BE2C (cell line): ENCODE results near the gene DUSP10.

Source experiments
- DNase-seq: peaks from one replicate; pipeline ENCODE4 v3.0.0-alpha.2; 2020
- H3K27me3 ChIP-seq: fragments of 250-450 bp; sonication (Bioruptor Pico); 2 replicates; pipeline ENCODE4 v1.5.1; 2020; ENCODE audit warnings: mild to moderate bottlenecking
- H3K36me3 ChIP-seq: fragments of 250-450 bp; sonication (Bioruptor Pico); 2 replicates; pipeline ENCODE4 v1.5.1; 2020; ENCODE audit warnings: mild to moderate bottlenecking
- H3K4me1 ChIP-seq: fragments of 250-450 bp; sonication (Bioruptor Pico); 2 replicates; pipeline ENCODE4 v1.5.1; 2020
- H3K4me3 ChIP-seq: 2 replicates; pipeline ENCODE4 v1.5.1; 2011; ENCODE audit warnings: low read depth, low read length
- H3K9me3 ChIP-seq: fragments of 250-450 bp; sonication (Bioruptor Pico); 2 replicates; pipeline ENCODE4 v1.5.1; 2020
- TF ChIP-seq, protein P1 (sequence below): IDR thresholded peaks from 2 replicates; pipeline ENCODE4 v1.5.1; 2012; ENCODE audit warnings: mild to moderate bottlenecking, low read depth, low read length

Gene DUSP10

DNA sequence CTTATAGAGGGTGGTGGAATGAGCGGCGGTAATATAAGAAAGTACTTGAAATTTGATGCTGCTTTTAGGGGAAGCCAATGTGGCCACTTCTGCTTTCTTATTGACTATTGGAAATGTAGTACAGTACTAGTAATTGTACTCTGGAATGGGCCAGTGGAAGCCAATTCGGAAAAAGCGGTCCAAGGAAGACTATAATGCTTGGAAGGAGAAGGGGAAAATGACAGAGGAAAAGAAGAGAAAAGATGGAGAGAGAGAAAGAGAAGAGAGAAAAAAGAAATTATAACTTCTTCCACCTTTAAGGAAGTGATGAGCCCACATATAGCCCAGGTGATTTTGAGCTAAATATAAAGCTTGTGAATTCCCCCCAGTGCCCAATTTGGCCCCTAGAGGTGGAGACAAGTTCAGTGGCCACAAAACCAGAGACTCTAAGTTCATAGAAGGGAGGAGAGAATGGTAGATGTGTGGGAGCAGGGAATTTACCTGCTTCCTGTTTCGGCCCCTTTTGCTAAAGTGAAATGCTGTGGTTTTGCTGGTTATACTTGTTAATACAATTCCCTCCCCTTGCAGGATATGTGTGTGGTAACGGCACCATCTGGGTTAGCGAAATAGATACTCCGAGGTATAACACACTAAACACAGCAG, 35.7 kb upstream of the DUSP10 start:
- TF ChIP-seq, protein P1, sequence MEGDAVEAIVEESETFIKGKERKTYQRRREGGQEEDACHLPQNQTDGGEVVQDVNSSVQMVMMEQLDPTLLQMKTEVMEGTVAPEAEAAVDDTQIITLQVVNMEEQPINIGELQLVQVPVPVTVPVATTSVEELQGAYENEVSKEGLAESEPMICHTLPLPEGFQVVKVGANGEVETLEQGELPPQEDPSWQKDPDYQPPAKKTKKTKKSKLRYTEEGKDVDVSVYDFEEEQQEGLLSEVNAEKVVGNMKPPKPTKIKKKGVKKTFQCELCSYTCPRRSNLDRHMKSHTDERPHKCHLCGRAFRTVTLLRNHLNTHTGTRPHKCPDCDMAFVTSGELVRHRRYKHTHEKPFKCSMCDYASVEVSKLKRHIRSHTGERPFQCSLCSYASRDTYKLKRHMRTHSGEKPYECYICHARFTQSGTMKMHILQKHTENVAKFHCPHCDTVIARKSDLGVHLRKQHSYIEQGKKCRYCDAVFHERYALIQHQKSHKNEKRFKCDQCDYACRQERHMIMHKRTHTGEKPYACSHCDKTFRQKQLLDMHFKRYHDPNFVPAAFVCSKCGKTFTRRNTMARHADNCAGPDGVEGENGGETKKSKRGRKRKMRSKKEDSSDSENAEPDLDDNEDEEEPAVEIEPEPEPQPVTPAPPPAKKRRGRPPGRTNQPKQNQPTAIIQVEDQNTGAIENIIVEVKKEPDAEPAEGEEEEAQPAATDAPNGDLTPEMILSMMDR: no peak
- Histone ChIP-seq H3K9me3 (no peaks in the 10 kb centered on the region), H3K36me3 (no peaks in the 10 kb centered on the region), H3K4me3 (no peak overlapping the region), H3K4me1 (no peaks in the 10 kb centered on the region; the same call in 1 of the 2 replicates), H3K27me3 (no peaks in the 10 kb centered on the region)
- no peak for DNase-seq

DNA sequence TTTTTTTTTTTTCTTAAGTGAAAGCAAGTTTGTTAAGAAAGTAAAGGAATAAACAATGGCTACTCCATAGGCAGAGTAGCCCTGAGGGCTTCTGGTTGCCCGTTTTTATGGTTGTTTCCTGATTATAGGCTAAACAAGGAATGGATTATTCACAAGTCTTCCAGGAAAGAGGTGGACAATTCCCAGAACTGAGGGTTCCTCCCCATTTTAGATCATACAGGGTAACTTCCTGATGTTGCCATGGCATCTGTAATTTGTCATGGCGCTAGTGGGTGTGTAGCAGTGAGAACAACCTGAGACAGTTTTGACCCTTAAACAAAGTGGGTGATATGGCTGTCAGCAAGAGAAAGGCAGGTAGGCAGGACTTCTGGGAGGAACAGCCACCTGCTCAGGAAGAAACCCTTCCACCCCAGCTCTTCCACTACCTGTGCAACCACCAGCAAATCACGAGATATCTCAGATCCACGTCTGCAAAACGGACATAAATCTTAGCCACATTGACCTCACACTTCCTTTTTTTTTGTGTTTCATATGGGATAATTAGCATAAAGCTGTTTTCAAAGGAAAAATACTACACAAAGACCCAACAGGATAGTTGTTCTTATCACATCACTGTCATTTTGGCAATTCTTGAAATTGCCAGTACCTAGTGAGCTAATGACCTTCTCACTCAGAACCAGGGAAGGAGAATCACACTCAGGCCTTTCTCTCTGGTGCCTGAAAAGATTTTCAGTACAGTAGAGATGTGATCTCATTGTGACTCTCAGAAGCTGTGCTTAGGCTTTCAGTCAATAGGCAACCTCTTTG, 34.8 kb upstream of the DUSP10 start:
- no peak for DNase-seq
- no peaks in the 10 kb centered on the region; the same call in 1 of the 2 replicates for H3K4me1 ChIP-seq
- TF ChIP-seq, protein P1: no peak
- no peaks in the 10 kb centered on the region for H3K36me3 ChIP-seq
- no peak overlapping the region for H3K4me3 ChIP-seq
- no peaks in the 10 kb centered on the region for H3K27me3 ChIP-seq
- no peaks in the 10 kb centered on the region for H3K9me3 ChIP-seq

DNA sequence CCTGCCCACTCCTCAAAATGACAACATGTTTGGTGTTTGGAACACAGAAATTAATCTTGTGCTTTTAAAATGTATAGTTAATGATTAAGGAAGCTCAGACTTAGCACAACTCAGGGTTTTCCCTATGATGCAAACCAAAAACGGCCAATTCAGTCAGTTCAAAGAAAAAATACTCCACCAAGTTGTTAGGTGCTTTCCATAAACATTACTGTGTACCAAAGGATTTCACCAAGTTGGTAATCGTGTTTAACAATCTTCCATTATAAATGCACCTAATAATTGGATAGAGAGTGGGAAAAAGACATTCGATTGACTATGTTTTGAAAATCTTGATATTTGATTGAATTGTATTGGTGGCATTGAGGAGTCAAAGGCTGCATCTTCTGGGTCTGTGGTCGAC, 33.3 kb upstream of the DUSP10 start:
- H3K27me3 ChIP-seq: no peaks in the 10 kb centered on the region

DNA sequence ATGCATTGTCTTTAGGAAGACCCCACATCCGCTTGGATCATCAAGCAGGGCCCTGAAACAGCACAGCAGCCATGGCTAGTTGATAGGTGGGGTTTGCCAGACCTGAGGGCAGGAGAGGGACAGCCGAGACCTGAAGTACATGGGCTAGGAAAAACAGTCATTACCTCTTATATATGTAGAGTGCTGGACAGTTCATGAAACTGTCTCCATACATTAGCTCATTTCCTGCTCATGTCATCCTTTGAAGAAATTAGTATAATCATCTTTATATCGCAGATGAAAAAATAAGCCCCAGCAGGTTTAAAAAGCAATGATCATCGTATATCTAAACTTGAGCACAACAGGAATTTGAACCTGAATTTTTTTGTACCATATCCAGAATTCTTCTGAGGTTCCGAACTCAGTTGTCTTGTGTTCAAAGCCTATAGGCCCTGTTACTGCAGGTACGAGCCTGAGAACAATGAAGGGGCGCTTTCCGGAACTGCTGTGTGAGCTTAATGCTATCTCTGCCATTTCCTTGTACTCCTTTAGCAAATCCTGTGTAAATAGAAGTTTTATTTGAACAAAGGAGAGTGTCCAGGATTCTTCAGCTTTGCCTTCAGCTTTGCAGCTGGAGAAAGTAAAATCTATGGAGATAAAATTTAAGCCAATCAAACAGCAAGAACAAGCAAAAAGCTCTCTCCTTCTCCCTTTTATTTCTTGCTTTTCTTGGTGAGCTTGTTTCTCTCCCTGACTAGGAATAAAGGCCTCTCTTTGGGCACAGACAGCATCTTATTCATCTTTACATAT, 32.4 kb upstream of the DUSP10 start:
- no peaks in the 10 kb centered on the region; the same call in 1 of the 2 replicates for H3K4me1 ChIP-seq
- H3K4me3 ChIP-seq: no peak overlapping the region
- no peaks in the 10 kb centered on the region for H3K27me3 ChIP-seq
- H3K36me3 ChIP-seq: no peaks in the 10 kb centered on the region
- DNase-seq: no peak
- H3K9me3 ChIP-seq: no peaks in the 10 kb centered on the region
- TF ChIP-seq, protein P1: no peak

More for the DNA sequence above, 33.3 kb upstream of the DUSP10 start:
- H3K4me1 ChIP-seq: no peaks in the 10 kb centered on the region; the same call in 1 of the 2 replicates
- no peaks in the 10 kb centered on the region for H3K36me3 ChIP-seq
- H3K9me3 ChIP-seq: no peaks in the 10 kb centered on the region
- TF ChIP-seq, protein P1: no peak
- H3K4me3 ChIP-seq: no peak overlapping the region
- DNase-seq: no peak

DNA sequence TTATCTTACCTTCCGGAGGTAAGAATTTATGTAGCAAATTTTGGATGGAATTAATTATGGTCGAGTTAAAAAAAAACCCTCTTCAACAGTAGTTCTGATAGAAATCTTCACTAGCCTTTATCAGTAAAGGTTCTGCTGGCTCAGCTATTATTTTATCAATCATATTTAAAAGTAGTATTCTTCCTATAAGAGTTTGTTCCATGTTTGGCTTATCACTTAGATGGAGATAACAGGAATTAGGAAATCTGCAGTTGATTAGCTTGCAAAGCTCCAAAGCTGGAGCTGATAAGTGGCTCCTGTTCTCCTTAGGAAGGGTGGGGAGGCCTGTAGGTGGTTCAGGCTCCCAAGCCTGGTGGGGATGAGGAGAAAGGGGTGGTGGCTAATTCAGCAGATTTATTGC, 31.5 kb upstream of the DUSP10 start:
- H3K9me3 ChIP-seq: no peaks in the 10 kb centered on the region
- H3K36me3 ChIP-seq: no peaks in the 10 kb centered on the region
- DNase-seq: no peak
- TF ChIP-seq, protein P1: no peak
- H3K27me3 ChIP-seq: no peaks in the 10 kb centered on the region
- no peaks in the 10 kb centered on the region; the same call in 1 of the 2 replicates for H3K4me1 ChIP-seq
- H3K4me3 ChIP-seq: no peak overlapping the region
